Stimulated activated memory B cell treated with anti-CD40 and anti-IgM and Interleukin-4, amounts not matched to agents 10 μg/mL and 1 μg/mL and 100 μg/mL, for 72 hours (primary cell): ENCODE data around the gene CLDN2.
"Not testable (repeated sequence)": the region's sequence is repeated elsewhere in the genome, so short reads cannot be mapped to it uniquely, and the experiment has no call there.

Source experiments
- ATAC-seq: fragments of 150-1000 bp; cut with Tn5 transposase; 2 replicates; pipeline ENCODE4 v1.10.0; 2021
- H3K27ac Mint-ChIP-seq: one replicate; pipeline ENCODE4 v1.8.0; 2022; ENCODE audit warnings: mild to moderate bottlenecking, mixed read lengths
- H3K27me3 Mint-ChIP-seq: one replicate; pipeline ENCODE4 v1.8.0; 2022; ENCODE audit warnings: mixed read lengths
- H3K36me3 Mint-ChIP-seq: one replicate; pipeline ENCODE4 v1.8.0; 2022; ENCODE audit warnings: mixed read lengths
- H3K4me1 Mint-ChIP-seq: one replicate; pipeline ENCODE4 v1.8.0; 2022; ENCODE audit warnings: mixed read lengths
- H3K4me3 Mint-ChIP-seq: one replicate; pipeline ENCODE4 v1.8.0; 2022; ENCODE audit warnings: mild to moderate bottlenecking, moderate library complexity, mixed read lengths
- H3K9me3 Mint-ChIP-seq: one replicate; pipeline ENCODE4 v1.8.0; 2022; ENCODE audit warnings: mixed read lengths

CLDN2 gene

GRCh38 chrX:106964290-106964689 lies 44.1 kb downstream of the CLDN2 start:
- no peak for ATAC-seq
- H3K9me3 Mint-ChIP-seq, result peaks cover 10% of the 10 kb centered on the region
- H3K27ac Mint-ChIP-seq, result no peak overlapping the region
- H3K27me3 Mint-ChIP-seq, result no peaks in the 10 kb centered on the region
- H3K36me3 Mint-ChIP-seq, result peaks cover 44% of the 10 kb centered on the region
- no peak overlapping the region for H3K4me3 Mint-ChIP-seq
- H3K4me1 Mint-ChIP-seq, result no peaks in the 10 kb centered on the region

- not testable (repeated sequence) for H3K27me3 Mint-ChIP-seq, H3K4me3 Mint-ChIP-seq, H3K27ac Mint-ChIP-seq, H3K4me1 Mint-ChIP-seq, ATAC-seq
- Mint-ChIP-seq H3K36me3 (peaks cover 47% of the 10 kb centered on the region), H3K9me3 (peaks cover 10% of the 10 kb centered on the region)
Observed at GRCh38 chrX:106966547-106966946, 46.3 kb downstream of the CLDN2 start.

GRCh38 chrX:106972896-106973295 lies 52.7 kb downstream of the CLDN2 start:
- H3K36me3 Mint-ChIP-seq, result peaks cover 17% of the 10 kb centered on the region
- H3K4me3 Mint-ChIP-seq, result no peak overlapping the region
- no peaks in the 10 kb centered on the region for H3K27me3 Mint-ChIP-seq
- no peak for ATAC-seq
- no peak overlapping the region for H3K27ac Mint-ChIP-seq
- H3K4me1 Mint-ChIP-seq, result no peaks in the 10 kb centered on the region
- peaks cover 5% of the 10 kb centered on the region for H3K9me3 Mint-ChIP-seq

GRCh38 chrX:106973433-106974149 lies 53.4 kb downstream of the CLDN2 start:
- Mint-ChIP-seq H3K4me3 (no peak overlapping the region), H3K4me1 (no peaks in the 10 kb centered on the region), H3K27me3 (no peaks in the 10 kb centered on the region), H3K9me3 (peaks cover 5% of the 10 kb centered on the region), H3K36me3 (peaks cover 10% of the 10 kb centered on the region), H3K27ac (no peak overlapping the region)
- no peak for ATAC-seq

GRCh38 chrX:106976416-106976815 lies 56.2 kb downstream of the CLDN2 start:
- Mint-ChIP-seq H3K9me3 (no peaks in the 10 kb centered on the region), H3K27ac (no peak overlapping the region), H3K4me1 (no peaks in the 10 kb centered on the region), H3K4me3 (no peak overlapping the region), H3K27me3 (no peaks in the 10 kb centered on the region), H3K36me3 (no peaks in the 10 kb centered on the region)
- ATAC-seq, result no peak
